WTC11 (cell line): ENCODE data around the gene H1-8. TPM values are rescaled to one million over a fixed set of nuclear protein-coding genes. Genes with fewer than 3 reads are reported as not detected.

Source experiments
- ATAC-seq: fragments of 200-7000 bp; cut with Tn5 transposase; 2 replicates; pipeline ENCODE4 v1.10.0; 2021; ENCODE audit warnings: mild to moderate bottlenecking, moderate library complexity
- CTCF ChIA-PET: fragments of 300-600 bp; sonication (Branson Sonifier 250); formaldehyde crosslinking; loops from one replicate; lab custom pipeline; 2021; ENCODE audit warnings: antibody characterized with exemption; lab: Charles Lee
- POLR2A ChIA-PET: fragments of 350-600 bp; sonication (Branson Sonifier 250); formaldehyde crosslinking; loops from one replicate; lab custom pipeline; 2021; ENCODE audit warnings: antibody characterized with exemption; lab: Charles Lee
- DNase-seq: peaks from one replicate; pipeline ENCODE4 v3.0.0; 2021; ENCODE audit warnings: low spot score
- H3K27ac Mint-ChIP-seq: 2 replicates; pipeline ENCODE4 v1.8.0; 2021; ENCODE audit warnings: mixed read lengths
- H3K27me3 Mint-ChIP-seq: 2 replicates; pipeline ENCODE4 v1.8.0; 2021; ENCODE audit warnings: low read depth, mild to moderate bottlenecking, moderate library complexity, mixed read lengths
- H3K36me3 Mint-ChIP-seq: 2 replicates; pipeline ENCODE4 v1.8.0; 2021; ENCODE audit warnings: mixed read lengths
- H3K4me1 Mint-ChIP-seq: 2 replicates; pipeline ENCODE4 v1.8.0; 2022; ENCODE audit warnings: mixed read lengths
- H3K4me3 Mint-ChIP-seq: 2 replicates; pipeline ENCODE4 v1.8.0; 2021; ENCODE audit warnings: mild to moderate bottlenecking, moderate library complexity, mixed read lengths
- H3K9me3 Mint-ChIP-seq: 2 replicates; pipeline ENCODE4 v1.8.0; 2021; ENCODE audit warnings: mixed read lengths
- ATF1 ChIP-seq: sonication (generic); formaldehyde crosslinking; IDR thresholded peaks from 2 replicates; pipeline ENCODE4 v1.8.1; 2023; ENCODE audit warnings: mild to moderate bottlenecking, moderate library complexity, missing genetic modification reagents
- ATF3 ChIP-seq: sonication (generic); formaldehyde crosslinking; conservative IDR thresholded peaks from 2 replicates; pipeline ENCODE4 v1.8.1; 2022; ENCODE audit warnings: mild to moderate bottlenecking, missing genetic modification reagents
- ELF4 ChIP-seq: sonication (generic); formaldehyde crosslinking; IDR thresholded peaks from 2 replicates; pipeline ENCODE4 v1.8.1; 2022; ENCODE audit warnings: low read depth, mild to moderate bottlenecking, moderate library complexity, missing genetic modification reagents
- FOXJ3 ChIP-seq: sonication (generic); formaldehyde crosslinking; IDR thresholded peaks from 2 replicates; pipeline ENCODE4 v1.9.0; 2021; ENCODE audit warnings: missing genetic modification reagents, mild to moderate bottlenecking, borderline replicate concordance
- FOXK1 ChIP-seq: sonication (generic); formaldehyde crosslinking; IDR thresholded peaks from 2 replicates; pipeline ENCODE4 v1.8.0; 2022; ENCODE audit warnings: mild to moderate bottlenecking, moderate library complexity, missing genetic modification reagents
- NR3C1 ChIP-seq: sonication (generic); formaldehyde crosslinking; conservative IDR thresholded peaks from 2 replicates; pipeline ENCODE4 v1.8.1; 2023; ENCODE audit warnings: low read depth, mild to moderate bottlenecking, missing genetic modification reagents
- OVOL2 ChIP-seq: fragments of 250-450 bp; sonication (Bioruptor Pico); IDR thresholded peaks from 2 replicates; pipeline ENCODE4 v1.9.0; 2021; ENCODE audit warnings: mild to moderate bottlenecking, borderline replicate concordance
- PRDM15 ChIP-seq: sonication (generic); formaldehyde crosslinking; IDR thresholded peaks from 2 replicates; pipeline ENCODE4 v1.8.0; 2022; ENCODE audit warnings: missing genetic modification reagents
- SMAD4 ChIP-seq: sonication (generic); formaldehyde crosslinking; IDR thresholded peaks from 2 replicates; pipeline ENCODE4 v1.8.0; 2022; ENCODE audit warnings: mild to moderate bottlenecking, missing genetic modification reagents
- ZNF121 ChIP-seq: sonication (generic); formaldehyde crosslinking; IDR thresholded peaks from 2 replicates; pipeline ENCODE4 v1.8.0; 2023; ENCODE audit warnings: missing genetic modification reagents
- ZNF317 ChIP-seq: sonication (generic); formaldehyde crosslinking; IDR thresholded peaks from 2 replicates; pipeline ENCODE4 v1.8.1; 2023; ENCODE audit warnings: low read depth, mild to moderate bottlenecking, moderate library complexity, missing genetic modification reagents, borderline replicate concordance
- total RNA-seq: library from RNA; stranded (reverse); gene quantifications from 3 replicates; pipeline ENCODE4 v1.2.3, GENCODE V29; 2021
- TF ChIP-seq, protein P1 (sequence below): sonication (generic); formaldehyde crosslinking; IDR thresholded peaks from 2 replicates; pipeline ENCODE4 v1.8.0; 2022; ENCODE audit warnings: mild to moderate bottlenecking, missing genetic modification reagents
- TF ChIP-seq, protein P2 (sequence below): fragments of 250-450 bp; sonication (Bioruptor Pico); IDR thresholded peaks from 2 replicates; pipeline ENCODE4 v1.9.0; 2021; ENCODE audit warnings: mild to moderate bottlenecking, borderline replicate concordance
- TF ChIP-seq, protein P3 (sequence below): fragments of 250-450 bp; sonication (Bioruptor Pico); IDR thresholded peaks from 2 replicates; pipeline ENCODE4 v1.9.0; 2021; ENCODE audit warnings: moderate library complexity, mild to moderate bottlenecking, inconsistent platforms, borderline replicate concordance
- TF ChIP-seq, protein P4 (sequence below): sonication (generic); formaldehyde crosslinking; IDR thresholded peaks from 2 replicates; pipeline ENCODE4 v1.8.0; 2023; ENCODE audit warnings: missing genetic modification reagents
- TF ChIP-seq, protein P5 (sequence below): sonication (generic); formaldehyde crosslinking; IDR thresholded peaks from 2 replicates; pipeline ENCODE4 v1.8.1; 2022; ENCODE audit warnings: low read depth, mild to moderate bottlenecking, moderate library complexity, missing genetic modification reagents, borderline replicate concordance

H1-8 gene
- total RNA-seq, 1 experiment from 2014 or later, result not detected

GRCh38 chr3:129555616-129556357 is 12.8 kb downstream of the H1-8 start:
- H3K4me1 Mint-ChIP-seq, result peaks cover 44% of the 10 kb centered on the region
- CTCF ChIA-PET, result interaction anchor here (1.6 to 2.2 kb wide), 4 partner anchors 9 to 73 kb away, joined by 4 to 12 read pairs (median 7); no protein-coding TSS in a partner anchor
- ATAC-seq, result no peak
- no peaks in the 10 kb centered on the region for H3K27me3 Mint-ChIP-seq
- TF ChIP-seq PRDM15 (CRISPR knock-in tag) (no peak), NR3C1 (CRISPR knock-in tag) (no peak), SMAD4 (CRISPR knock-in tag) (no peak), ZNF317 (CRISPR knock-in tag) (no peak), OVOL2 (CRISPR knock-in tag) (no peak), ELF4 (no peak), FOXK1 (CRISPR knock-in tag) (no peak), ATF1 (CRISPR knock-in tag) (no peak), ATF3 (CRISPR knock-in tag) (no peak), ZNF121 (no peak), FOXJ3 (CRISPR knock-in tag) (no peak)
- TF ChIP-seq, protein P1, sequence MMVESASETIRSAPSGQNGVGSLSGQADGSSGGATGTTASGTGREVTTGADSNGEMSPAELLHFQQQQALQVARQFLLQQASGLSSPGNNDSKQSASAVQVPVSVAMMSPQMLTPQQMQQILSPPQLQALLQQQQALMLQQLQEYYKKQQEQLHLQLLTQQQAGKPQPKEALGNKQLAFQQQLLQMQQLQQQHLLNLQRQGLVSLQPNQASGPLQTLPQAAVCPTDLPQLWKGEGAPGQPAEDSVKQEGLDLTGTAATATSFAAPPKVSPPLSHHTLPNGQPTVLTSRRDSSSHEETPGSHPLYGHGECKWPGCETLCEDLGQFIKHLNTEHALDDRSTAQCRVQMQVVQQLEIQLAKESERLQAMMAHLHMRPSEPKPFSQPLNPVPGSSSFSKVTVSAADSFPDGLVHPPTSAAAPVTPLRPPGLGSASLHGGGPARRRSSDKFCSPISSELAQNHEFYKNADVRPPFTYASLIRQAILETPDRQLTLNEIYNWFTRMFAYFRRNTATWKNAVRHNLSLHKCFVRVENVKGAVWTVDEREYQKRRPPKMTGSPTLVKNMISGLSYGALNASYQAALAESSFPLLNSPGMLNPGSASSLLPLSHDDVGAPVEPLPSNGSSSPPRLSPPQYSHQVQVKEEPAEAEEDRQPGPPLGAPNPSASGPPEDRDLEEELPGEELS (CRISPR knock-in tag), result no peak
- TF ChIP-seq, protein P2, sequence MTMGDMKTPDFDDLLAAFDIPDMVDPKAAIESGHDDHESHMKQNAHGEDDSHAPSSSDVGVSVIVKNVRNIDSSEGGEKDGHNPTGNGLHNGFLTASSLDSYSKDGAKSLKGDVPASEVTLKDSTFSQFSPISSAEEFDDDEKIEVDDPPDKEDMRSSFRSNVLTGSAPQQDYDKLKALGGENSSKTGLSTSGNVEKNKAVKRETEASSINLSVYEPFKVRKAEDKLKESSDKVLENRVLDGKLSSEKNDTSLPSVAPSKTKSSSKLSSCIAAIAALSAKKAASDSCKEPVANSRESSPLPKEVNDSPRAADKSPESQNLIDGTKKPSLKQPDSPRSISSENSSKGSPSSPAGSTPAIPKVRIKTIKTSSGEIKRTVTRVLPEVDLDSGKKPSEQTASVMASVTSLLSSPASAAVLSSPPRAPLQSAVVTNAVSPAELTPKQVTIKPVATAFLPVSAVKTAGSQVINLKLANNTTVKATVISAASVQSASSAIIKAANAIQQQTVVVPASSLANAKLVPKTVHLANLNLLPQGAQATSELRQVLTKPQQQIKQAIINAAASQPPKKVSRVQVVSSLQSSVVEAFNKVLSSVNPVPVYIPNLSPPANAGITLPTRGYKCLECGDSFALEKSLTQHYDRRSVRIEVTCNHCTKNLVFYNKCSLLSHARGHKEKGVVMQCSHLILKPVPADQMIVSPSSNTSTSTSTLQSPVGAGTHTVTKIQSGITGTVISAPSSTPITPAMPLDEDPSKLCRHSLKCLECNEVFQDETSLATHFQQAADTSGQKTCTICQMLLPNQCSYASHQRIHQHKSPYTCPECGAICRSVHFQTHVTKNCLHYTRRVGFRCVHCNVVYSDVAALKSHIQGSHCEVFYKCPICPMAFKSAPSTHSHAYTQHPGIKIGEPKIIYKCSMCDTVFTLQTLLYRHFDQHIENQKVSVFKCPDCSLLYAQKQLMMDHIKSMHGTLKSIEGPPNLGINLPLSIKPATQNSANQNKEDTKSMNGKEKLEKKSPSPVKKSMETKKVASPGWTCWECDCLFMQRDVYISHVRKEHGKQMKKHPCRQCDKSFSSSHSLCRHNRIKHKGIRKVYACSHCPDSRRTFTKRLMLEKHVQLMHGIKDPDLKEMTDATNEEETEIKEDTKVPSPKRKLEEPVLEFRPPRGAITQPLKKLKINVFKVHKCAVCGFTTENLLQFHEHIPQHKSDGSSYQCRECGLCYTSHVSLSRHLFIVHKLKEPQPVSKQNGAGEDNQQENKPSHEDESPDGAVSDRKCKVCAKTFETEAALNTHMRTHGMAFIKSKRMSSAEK (CRISPR knock-in tag), result no peak
- TF ChIP-seq, protein P3, sequence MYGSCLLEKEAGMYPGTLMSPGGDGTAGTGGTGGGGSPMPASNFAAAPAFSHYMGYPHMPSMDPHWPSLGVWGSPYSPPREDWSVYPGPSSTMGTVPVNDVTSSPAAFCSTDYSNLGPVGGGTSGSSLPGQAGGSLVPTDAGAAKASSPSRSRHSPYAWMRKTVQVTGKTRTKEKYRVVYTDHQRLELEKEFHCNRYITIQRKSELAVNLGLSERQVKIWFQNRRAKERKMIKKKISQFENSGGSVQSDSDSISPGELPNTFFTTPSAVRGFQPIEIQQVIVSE, result no peak
- TF ChIP-seq, protein P4, sequence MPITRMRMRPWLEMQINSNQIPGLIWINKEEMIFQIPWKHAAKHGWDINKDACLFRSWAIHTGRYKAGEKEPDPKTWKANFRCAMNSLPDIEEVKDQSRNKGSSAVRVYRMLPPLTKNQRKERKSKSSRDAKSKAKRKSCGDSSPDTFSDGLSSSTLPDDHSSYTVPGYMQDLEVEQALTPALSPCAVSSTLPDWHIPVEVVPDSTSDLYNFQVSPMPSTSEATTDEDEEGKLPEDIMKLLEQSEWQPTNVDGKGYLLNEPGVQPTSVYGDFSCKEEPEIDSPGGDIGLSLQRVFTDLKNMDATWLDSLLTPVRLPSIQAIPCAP (CRISPR knock-in tag), result no peak
- TF ChIP-seq, protein P5, sequence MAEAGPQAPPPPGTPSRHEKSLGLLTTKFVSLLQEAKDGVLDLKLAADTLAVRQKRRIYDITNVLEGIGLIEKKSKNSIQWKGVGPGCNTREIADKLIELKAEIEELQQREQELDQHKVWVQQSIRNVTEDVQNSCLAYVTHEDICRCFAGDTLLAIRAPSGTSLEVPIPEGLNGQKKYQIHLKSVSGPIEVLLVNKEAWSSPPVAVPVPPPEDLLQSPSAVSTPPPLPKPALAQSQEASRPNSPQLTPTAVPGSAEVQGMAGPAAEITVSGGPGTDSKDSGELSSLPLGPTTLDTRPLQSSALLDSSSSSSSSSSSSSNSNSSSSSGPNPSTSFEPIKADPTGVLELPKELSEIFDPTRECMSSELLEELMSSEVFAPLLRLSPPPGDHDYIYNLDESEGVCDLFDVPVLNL (CRISPR knock-in tag), result no peak
- TF ChIP-seq, all 79 proteins: peak for 0
- no peak overlapping the region for H3K27ac Mint-ChIP-seq
- DNase-seq, result no peak
- no peak overlapping the region for H3K4me3 Mint-ChIP-seq
- H3K36me3 Mint-ChIP-seq, result peaks cover 5% of the 10 kb centered on the region
- POLR2A ChIA-PET, result no interaction called here
- no peaks in the 10 kb centered on the region for H3K9me3 Mint-ChIP-seq
